ENCODE results near the gene RAB42. TPM values are rescaled to one million over a fixed set of nuclear protein-coding genes. Genes with fewer than 3 reads are reported as not detected.
A peak's percentile ranks its signal among the peaks of the same experiment; 100 is the strongest.

The RAB42 gene
- total RNA-seq, 1 donor from 2014 or later = 5.1 TPM

DNA sequence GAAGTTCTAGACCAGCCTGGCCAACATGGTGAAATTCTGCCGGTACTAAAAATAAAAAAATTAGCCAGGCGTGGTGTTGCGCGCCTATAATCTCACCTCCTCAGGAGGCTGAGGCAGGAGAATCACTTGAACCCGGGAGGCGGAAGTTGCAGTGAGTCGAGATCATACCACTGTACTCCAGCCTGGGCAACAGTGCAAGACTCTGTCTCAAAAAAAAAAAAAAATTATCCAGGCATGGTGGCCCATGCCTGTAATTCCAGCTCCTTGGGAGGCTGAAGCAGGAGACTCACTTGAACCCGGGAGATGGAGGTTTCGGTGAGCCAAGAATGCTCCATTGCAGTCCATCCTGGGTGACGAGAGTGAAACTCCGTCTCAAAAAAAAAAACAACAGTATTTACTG is 18.5 kb upstream of the RAB42 start:
- Mint-ChIP-seq H3K36me3 (peaks cover 29% of the 10 kb centered on the region), H3K4me1 (no peaks in the 10 kb centered on the region), H3K27me3 (ENCODE audit: low read depth) (no peaks in the 10 kb centered on the region), H3K9me3 (no peaks in the 10 kb centered on the region), H3K27ac (no peak overlapping the region), H3K4me3 (no peak overlapping the region)
- TF ChIP-seq, protein P1, sequence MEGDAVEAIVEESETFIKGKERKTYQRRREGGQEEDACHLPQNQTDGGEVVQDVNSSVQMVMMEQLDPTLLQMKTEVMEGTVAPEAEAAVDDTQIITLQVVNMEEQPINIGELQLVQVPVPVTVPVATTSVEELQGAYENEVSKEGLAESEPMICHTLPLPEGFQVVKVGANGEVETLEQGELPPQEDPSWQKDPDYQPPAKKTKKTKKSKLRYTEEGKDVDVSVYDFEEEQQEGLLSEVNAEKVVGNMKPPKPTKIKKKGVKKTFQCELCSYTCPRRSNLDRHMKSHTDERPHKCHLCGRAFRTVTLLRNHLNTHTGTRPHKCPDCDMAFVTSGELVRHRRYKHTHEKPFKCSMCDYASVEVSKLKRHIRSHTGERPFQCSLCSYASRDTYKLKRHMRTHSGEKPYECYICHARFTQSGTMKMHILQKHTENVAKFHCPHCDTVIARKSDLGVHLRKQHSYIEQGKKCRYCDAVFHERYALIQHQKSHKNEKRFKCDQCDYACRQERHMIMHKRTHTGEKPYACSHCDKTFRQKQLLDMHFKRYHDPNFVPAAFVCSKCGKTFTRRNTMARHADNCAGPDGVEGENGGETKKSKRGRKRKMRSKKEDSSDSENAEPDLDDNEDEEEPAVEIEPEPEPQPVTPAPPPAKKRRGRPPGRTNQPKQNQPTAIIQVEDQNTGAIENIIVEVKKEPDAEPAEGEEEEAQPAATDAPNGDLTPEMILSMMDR (IDR thresholded peaks at IDR 0.05; ENCODE audit: unreplicated experiment) = no peak
- DNase-seq (ENCODE audit: low spot score in 2 of 2, unreplicated experiment in 2 of 2) = no peak

DNA sequence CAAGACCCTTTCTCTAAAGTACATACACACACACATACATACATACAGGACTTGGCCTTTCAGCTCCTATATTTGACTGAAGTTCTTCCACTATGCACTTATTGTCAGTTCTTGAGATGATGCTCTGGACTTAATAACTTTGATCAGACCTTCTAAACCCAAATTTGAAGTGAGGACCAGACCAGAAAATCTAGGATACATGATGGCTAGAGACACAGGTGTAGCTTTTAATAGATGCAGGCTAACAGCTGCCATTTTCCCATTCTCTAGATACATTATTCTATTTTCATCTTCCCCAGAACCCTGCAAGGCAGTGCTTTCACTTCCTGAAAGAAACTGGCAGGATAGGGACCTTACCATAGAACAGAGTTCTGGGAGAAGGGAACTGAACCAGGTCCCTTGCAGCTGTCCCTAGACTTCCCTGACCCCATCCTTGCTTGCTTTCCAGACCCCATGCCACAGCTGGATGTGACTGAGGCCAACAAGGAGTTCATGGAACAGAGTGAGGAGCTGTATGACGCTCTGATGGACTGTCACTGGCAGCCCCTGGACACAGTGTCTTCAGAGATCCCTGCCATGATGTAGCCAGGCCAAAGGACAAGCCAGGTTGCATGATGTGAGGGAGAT is 14.9 kb upstream of the RAB42 start:
- Mint-ChIP-seq H3K4me3 (no peak overlapping the region), H3K4me1 (peaks cover 21% of the 10 kb centered on the region), H3K36me3 (peaks cover 29% of the 10 kb centered on the region), H3K27me3 (ENCODE audit: low read depth) (no peaks in the 10 kb centered on the region), H3K27ac (peak overlapping the region; percentile 30), H3K9me3 (no peaks in the 10 kb centered on the region)
- DNase-seq (ENCODE audit: low spot score in 2 of 2, unreplicated experiment in 2 of 2) = no peak
- TF ChIP-seq, protein P1 (IDR thresholded peaks at IDR 0.05; ENCODE audit: unreplicated experiment) = no peak

DNA sequence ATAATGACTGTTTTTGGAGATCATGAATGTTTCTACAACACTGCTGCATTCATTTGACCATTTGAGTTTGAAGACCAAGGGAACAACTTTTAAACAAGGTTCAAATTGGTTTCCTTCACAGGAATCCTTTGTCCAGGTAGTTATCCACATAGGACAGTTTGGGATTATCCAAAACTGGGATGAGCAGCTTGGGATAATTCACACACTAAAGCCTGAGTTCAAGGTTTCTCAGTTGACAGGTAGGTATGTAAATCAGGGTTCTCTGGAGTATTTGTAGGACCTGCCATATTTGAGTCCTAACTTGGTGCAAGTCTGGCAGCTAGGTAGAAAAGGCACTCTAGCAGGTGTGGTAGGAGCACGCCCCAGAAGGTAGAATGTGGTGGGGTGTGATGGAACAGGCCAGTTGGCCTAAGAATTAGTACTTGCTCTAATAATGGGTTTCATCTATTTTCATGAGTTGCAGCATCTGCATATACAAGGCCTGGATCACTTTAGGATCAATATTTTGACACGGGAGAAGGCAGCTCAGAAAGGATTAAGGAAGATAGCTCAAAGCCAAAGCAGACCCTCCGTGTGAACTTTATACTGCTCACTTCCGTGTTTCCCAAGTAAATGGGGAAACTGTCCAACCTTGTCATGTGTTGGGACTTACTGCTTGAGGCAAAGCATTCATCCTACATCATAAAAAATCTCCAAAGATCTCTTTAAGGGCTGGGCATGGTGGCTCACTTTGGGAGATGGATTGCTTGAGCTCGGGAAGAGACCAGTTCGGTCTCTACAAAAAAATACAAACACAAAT is 14.1 kb upstream of the RAB42 start:
- H3K27ac Mint-ChIP-seq = peak overlapping the region; percentile 30
- no peaks in the 10 kb centered on the region for H3K27me3 Mint-ChIP-seq (ENCODE audit: low read depth)
- TF ChIP-seq, protein P1 (IDR thresholded peaks at IDR 0.05; ENCODE audit: unreplicated experiment) = no peak
- H3K4me3 Mint-ChIP-seq = no peak overlapping the region
- peaks cover 22% of the 10 kb centered on the region for H3K4me1 Mint-ChIP-seq
- peaks cover 29% of the 10 kb centered on the region for H3K36me3 Mint-ChIP-seq
- H3K9me3 Mint-ChIP-seq = no peaks in the 10 kb centered on the region
- DNase-seq (ENCODE audit: low spot score in 2 of 2, unreplicated experiment in 2 of 2) = no peak

DNA sequence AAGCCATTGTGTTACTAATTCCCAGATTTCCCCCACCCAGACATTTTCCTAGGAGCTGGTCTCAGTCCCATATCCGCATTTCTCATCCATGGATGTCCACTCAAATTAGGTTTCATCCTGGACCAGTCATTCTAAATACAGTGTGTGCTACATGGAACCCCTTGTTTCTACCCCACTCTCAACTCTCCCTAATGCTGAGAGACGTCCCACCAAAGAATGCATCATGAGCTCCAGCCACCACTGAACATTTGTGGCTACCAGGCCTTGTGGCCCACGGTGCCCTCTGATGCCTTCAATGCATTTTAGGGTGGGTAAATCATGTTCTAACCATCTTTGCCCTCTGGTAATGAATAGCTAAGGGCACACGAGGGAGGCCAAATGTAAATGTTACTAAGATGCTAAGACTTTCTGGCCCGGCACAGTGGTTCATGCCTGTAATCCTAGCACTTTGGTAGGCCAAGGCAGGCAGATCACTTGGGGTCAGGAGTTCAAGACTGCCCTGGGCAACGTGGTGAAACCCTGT is 13.3 kb upstream of the RAB42 start:
- Mint-ChIP-seq H3K4me3 (peak overlapping the region; percentile 16), H3K27me3 (ENCODE audit: low read depth) (no peaks in the 10 kb centered on the region), H3K4me1 (peaks cover 25% of the 10 kb centered on the region), H3K9me3 (no peaks in the 10 kb centered on the region), H3K27ac (no peak overlapping the region), H3K36me3 (peaks cover 29% of the 10 kb centered on the region)
- TF ChIP-seq, protein P1 (IDR thresholded peaks at IDR 0.05; ENCODE audit: unreplicated experiment) = no peak
- DNase-seq (ENCODE audit: low spot score in 2 of 2, unreplicated experiment in 2 of 2) = no peak

DNA sequence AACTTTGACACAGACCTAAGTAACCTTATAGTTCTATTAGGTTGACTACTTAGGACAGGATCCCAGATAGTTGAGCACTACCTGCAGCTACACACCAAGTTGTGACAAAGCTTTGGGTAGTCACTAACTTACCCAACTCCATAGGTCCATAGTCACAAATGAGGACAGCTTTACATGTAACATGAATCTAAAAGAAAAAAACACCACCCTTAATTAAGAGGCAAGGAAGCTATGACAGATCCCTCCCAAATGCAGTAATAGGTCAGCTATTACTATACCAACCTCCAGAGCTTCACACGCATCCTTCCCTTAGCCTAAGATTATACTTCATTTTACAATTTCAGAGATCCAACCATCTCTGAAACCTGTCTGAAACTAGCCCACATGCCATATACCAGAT is 12.7 kb upstream of the RAB42 start:
- peaks cover 25% of the 10 kb centered on the region for H3K4me1 Mint-ChIP-seq
- peak overlapping the region; percentile 92 for H3K4me3 Mint-ChIP-seq
- H3K27ac Mint-ChIP-seq = no peak overlapping the region
- no peaks in the 10 kb centered on the region for H3K27me3 Mint-ChIP-seq (ENCODE audit: low read depth)
- no peaks in the 10 kb centered on the region for H3K9me3 Mint-ChIP-seq
- TF ChIP-seq, protein P1 (IDR thresholded peaks at IDR 0.05; ENCODE audit: unreplicated experiment) = no peak
- peaks cover 29% of the 10 kb centered on the region for H3K36me3 Mint-ChIP-seq
- DNase-seq (ENCODE audit: low spot score in 2 of 2, unreplicated experiment in 2 of 2) = no peak
